H1 (cell line): ENCODE data around the gene SUSD6. TPM values are rescaled to one million over a fixed set of nuclear protein-coding genes. Genes with fewer than 3 reads are reported as not detected.

Experiments used
- CTCF ChIA-PET: fragments of 300-600 bp; sonication (Branson Sonifier 250); formaldehyde crosslinking; loops from one replicate; lab custom pipeline; 2021; ENCODE audit not compliant: partially characterized antibody; lab: Charles Lee
- POLR2A ChIA-PET: fragments of 300-600 bp; sonication (Branson Sonifier 250); formaldehyde crosslinking; loops from one replicate; lab custom pipeline; 2021; ENCODE audit warnings: inconsistent platforms; ENCODE audit not compliant: partially characterized antibody; lab: Charles Lee
- DNase-seq, 2 experiments: peaks; one replicate each; pipeline versions ENCODE4 v3.0.0 to v3.0.0-alpha.2; 2010 to 2022; ENCODE audit warnings: low spot score in 2 of 2, low read depth in 1 of 2, mixed read lengths in 1 of 2
- FAIRE-seq: peaks from 2 replicates; lab custom pipeline; 2011; peaks lifted over from hg19 to GRCh38; lab: Jason Lieb, UNC
- H2AFZ ChIP-seq: 2 replicates; pipeline ENCODE4 v1.8.1; 2012; ENCODE audit warnings: low read length, inconsistent platforms
- H2AK5ac ChIP-seq: 2 replicates; pipeline ENCODE4 v1.6.1; 2013; ENCODE audit warnings: low read depth, low read length
- H2BK120ac ChIP-seq: replicated peaks from 2 replicates; pipeline ENCODE3; 2013; ENCODE audit warnings: low read depth, low read length, inconsistent platforms
- H2BK12ac ChIP-seq: 2 replicates; pipeline ENCODE4 v1.6.1; 2013; ENCODE audit warnings: low read depth, low read length
- H2BK15ac ChIP-seq: 2 replicates; pipeline ENCODE4 v1.6.1; 2013; ENCODE audit warnings: low read length
- H2BK20ac ChIP-seq: 2 replicates; pipeline ENCODE4 v1.6.1; 2013; ENCODE audit warnings: low read length
- H2BK5ac ChIP-seq: 2 replicates; pipeline ENCODE4 v1.6.1; 2013; ENCODE audit warnings: low read depth, low read length
- H3K14ac ChIP-seq: 2 replicates; pipeline ENCODE4 v1.6.1; 2013; ENCODE audit warnings: inconsistent platforms; ENCODE audit not compliant: insufficient read length
- H3K18ac ChIP-seq: 2 replicates; pipeline ENCODE4 v1.6.1; 2013; ENCODE audit warnings: low read length; ENCODE audit errors: extremely low read depth
- H3K23ac ChIP-seq: 2 replicates; pipeline ENCODE4 v1.6.1; 2013; ENCODE audit warnings: inconsistent platforms; ENCODE audit not compliant: insufficient read length
- H3K23me2 ChIP-seq: 2 replicates; pipeline ENCODE4 v1.6.1; 2013; ENCODE audit warnings: low read depth, low read length
- H3K27ac ChIP-seq: 2 replicates; pipeline ENCODE4 v1.6.1; 2011; ENCODE audit warnings: low read depth, low read length, inconsistent platforms
- H3K27me3 ChIP-seq, 4 experiments: replicated peaks in 1 of 4; 1 replicate in 1 of 4; 2 replicates in 3 of 4; pipeline versions ENCODE4 v1.6.1 to v1.8.1; 2011 to 2013; ENCODE audit warnings: low read length in 3 of 4, mild to moderate bottlenecking in 3 of 4, inconsistent platforms in 2 of 4, mixed read lengths in 2 of 4, moderate library complexity in 1 of 4; ENCODE audit not compliant: control insufficient read depth in 3 of 4, insufficient read depth in 3 of 4; ENCODE audit errors: extremely low read depth in 1 of 4
- H3K36me3 ChIP-seq, 4 experiments: 2 replicates each; pipeline versions ENCODE4 v1.6.1 to v1.8.1; 2011 to 2013; ENCODE audit warnings: mild to moderate bottlenecking in 4 of 4, low read length in 3 of 4, moderate library complexity in 2 of 4, control low read depth in 1 of 4, inconsistent platforms in 1 of 4; ENCODE audit not compliant: insufficient read depth in 4 of 4, control insufficient read depth in 2 of 4
- H3K4ac ChIP-seq: replicated peaks from 2 replicates; pipeline ENCODE3; 2013; ENCODE audit warnings: low read length, low read depth, mixed read lengths, inconsistent platforms; ENCODE audit not compliant: insufficient read length
- H3K4me1 ChIP-seq, 4 experiments: replicated peaks in 1 of 4; 1 replicate in 1 of 4; 2 replicates in 3 of 4; pipeline versions ENCODE4 v1.6.1 to v1.8.1; 2011 to 2013; ENCODE audit warnings: low read length in 3 of 4, inconsistent platforms in 2 of 4, mixed read lengths in 1 of 4; ENCODE audit not compliant: insufficient read depth in 4 of 4, control insufficient read depth in 3 of 4
- H3K4me2 ChIP-seq, 2 experiments: 2 replicates each; pipeline versions ENCODE4 v1.6.1 to v1.8.1; 2011 to 2013; ENCODE audit warnings: low read depth in 2 of 2, low read length in 2 of 2, control low read depth in 1 of 2, inconsistent platforms in 1 of 2, mild to moderate bottlenecking in 1 of 2; ENCODE audit not compliant: insufficient read depth in 1 of 2
- H3K4me3 ChIP-seq, 4 experiments: fragments of 200-600, 300-600 bp in 1 of 4; sonication (generic), shearing (Covaris generic), sonication (Bioruptor Twin) in 1 of 4; 2 replicates each; pipeline versions ENCODE4 v1.5.1 to v1.8.1; 2011 to 2016; ENCODE audit warnings: low read length in 4 of 4, low read depth in 3 of 4, control low read depth in 2 of 4, inconsistent platforms in 2 of 4, mild to moderate bottlenecking in 2 of 4, mixed read lengths in 1 of 4, moderate library complexity in 1 of 4; ENCODE audit not compliant: insufficient read depth in 2 of 4; ENCODE audit errors: extremely low read depth in 1 of 4
- H3K56ac ChIP-seq: replicated peaks from 2 replicates; pipeline ENCODE3; 2013; ENCODE audit warnings: low read depth, mild to moderate bottlenecking, mixed read lengths, low read length, inconsistent platforms; ENCODE audit not compliant: insufficient read length
- H3K79me1 ChIP-seq: 2 replicates; pipeline ENCODE4 v1.6.1; 2013; ENCODE audit warnings: low read depth, low read length, control low read depth
- H3K79me2 ChIP-seq, 2 experiments: 2 replicates each; pipeline versions ENCODE4 v1.6.1 to v1.8.1; 2012 to 2013; ENCODE audit warnings: low read length in 2 of 2, mild to moderate bottlenecking in 2 of 2, inconsistent platforms in 1 of 2; ENCODE audit not compliant: insufficient read depth in 2 of 2, control insufficient read depth in 1 of 2
- H3K9ac ChIP-seq, 4 experiments: replicated peaks in 1 of 4; 1 replicate in 1 of 4; 2 replicates in 3 of 4; pipeline versions ENCODE4 v1.6.1 to v1.8.1; 2011 to 2013; ENCODE audit warnings: low read depth in 3 of 4, low read length in 3 of 4, control low read depth in 2 of 4, mild to moderate bottlenecking in 2 of 4, moderate library complexity in 2 of 4, inconsistent platforms in 1 of 4; ENCODE audit errors: extremely low read depth in 1 of 4
- H3K9me3 ChIP-seq, 2 experiments: 2 replicates each; pipeline versions ENCODE4 v1.6.1 to v1.8.1; 2012 to 2013; ENCODE audit warnings: mild to moderate bottlenecking in 2 of 2, moderate library complexity in 2 of 2, control low read depth in 1 of 2, inconsistent platforms in 1 of 2, low read depth in 1 of 2, low read length in 1 of 2, mixed read lengths in 1 of 2; ENCODE audit not compliant: insufficient read depth in 2 of 2
- H4K20me1 ChIP-seq, 2 experiments: replicated peaks in 1 of 2; 2 replicates each; pipeline versions ENCODE3 to v1.8.1; 2011 to 2013; ENCODE audit warnings: inconsistent platforms in 2 of 2, low read length in 2 of 2, mild to moderate bottlenecking in 1 of 2; ENCODE audit not compliant: insufficient read depth in 2 of 2, control insufficient read depth in 1 of 2
- H4K5ac ChIP-seq: 2 replicates; pipeline ENCODE4 v1.6.1; 2013; ENCODE audit warnings: low read length, low read depth, mixed read lengths, inconsistent platforms; ENCODE audit not compliant: insufficient read length
- H4K8ac ChIP-seq: 2 replicates; pipeline ENCODE4 v1.8.0; 2013; ENCODE audit warnings: mild to moderate bottlenecking, moderate library complexity, low read length, inconsistent platforms; ENCODE audit not compliant: insufficient read depth; ENCODE audit errors: extremely low read depth
- H4K91ac ChIP-seq: replicated peaks from 2 replicates; pipeline ENCODE3; 2013; ENCODE audit warnings: low read length, mixed read lengths, inconsistent platforms; ENCODE audit not compliant: insufficient read length
- WGBS, 2 experiments: shearing (Covaris generic) in 1 of 2; methylation state at CpG; one replicate each; pipeline versions ENCODE4 v1.1.6 to v1.1.7; 2013 to 2015; ENCODE audit warnings: low lambda C conversion rate in 2 of 2, mixed read lengths in 2 of 2, inconsistent platforms in 1 of 2, low coverage in 1 of 2, missing lambda C conversion rate in 1 of 2; ENCODE audit not compliant: insufficient replicate concordance in 2 of 2, insufficient coverage in 1 of 2, insufficient read length in 1 of 2; ENCODE audit errors: extremely low coverage in 1 of 2, missing lambda C conversion rate in 1 of 2; 5-methylcytosine and 5-hydroxymethylcytosine counted together
- polyA plus RNA-seq, 7 experiments: library from polyadenylated mRNA; depleted of rRNA in 3 of 7; stranded (reverse) in 5 of 7; unstranded in 2 of 7; fragments of >200 nt in 5 of 7; fragments of 200-250 nt in 2 of 7; gene quantifications; 1 replicate in 5 of 7; 2 replicates in 1 of 7; 4 replicates in 1 of 7; pipeline versions ENCODE4 v1.2.1 to v1.2.3, GENCODE V29; 2011 to 2013; ENCODE audit warnings: missing spikeins in 2 of 7, mixed read lengths in 2 of 7
- total RNA-seq: library from RNA; stranded (reverse); fragmentation: NEBNext Ultra II Directional; extraction: Animal tissue kit (Norgen Biotek cat#: 25700); gene quantifications from 2 replicates; pipeline ENCODE4 v1.2.1, GENCODE V29; 2021
- TF ChIP-seq, protein P1 (sequence below), 3 experiments: IDR thresholded peaks; 1 replicate in 2 of 3; 2 replicates in 1 of 3; pipeline versions ENCODE4 v1.5.1 to v1.6.1; 2011; ENCODE audit warnings: low read length in 3 of 3, mild to moderate bottlenecking in 3 of 3, inconsistent platforms in 2 of 3, low read depth in 1 of 3, moderate library complexity in 1 of 3; ENCODE audit not compliant: insufficient read depth in 1 of 3; ENCODE audit errors: control extremely low read depth in 1 of 3
- TF ChIP-seq, protein P2 (sequence below): IDR thresholded peaks from 2 replicates; pipeline ENCODE4 v1.6.1; 2012; ENCODE audit warnings: inconsistent platforms

Gene SUSD6
- total and polyA plus RNA-seq, 2 of the 8 experiments (the other 6 are each of a cell fraction or from before 2014, with no cell fraction given), result 3.0 to 3.8 TPM

DNA sequence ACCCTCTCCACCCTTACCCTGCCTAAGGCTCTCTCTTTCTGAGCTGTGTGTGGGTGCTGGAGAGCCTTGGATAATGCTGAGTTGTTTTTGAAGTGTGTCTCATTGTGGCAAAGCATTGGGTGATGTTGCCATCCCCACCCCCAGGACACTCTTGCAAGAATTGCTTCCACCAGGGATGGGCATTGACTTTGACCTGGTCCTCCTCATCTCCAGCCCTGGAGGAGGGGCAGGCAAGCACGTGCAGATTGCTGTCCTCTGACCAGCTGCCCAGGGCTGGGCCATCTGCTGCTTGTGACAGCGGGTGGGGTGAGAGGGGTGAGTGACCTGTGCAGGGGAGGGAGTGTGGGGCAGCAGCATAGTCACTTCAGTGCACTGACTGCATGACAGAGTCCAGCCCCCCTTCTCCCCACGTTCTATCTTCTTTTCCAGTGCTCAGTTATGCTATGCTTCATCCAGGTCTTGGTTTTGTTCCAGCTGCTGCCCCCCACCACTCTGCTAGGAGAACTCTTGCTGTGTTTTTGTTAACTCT is 26.2 kb downstream of the SUSD6 start:
- peak overlapping the region; percentile 68 for H3K18ac ChIP-seq
- H3K4me3 ChIP-seq, result peak overlapping the region in 1 of 4 experiments; percentile 21; a peak in 2 of 8 replicates
- H3K4ac ChIP-seq, result no peak overlapping the region
- H3K56ac ChIP-seq, result no peak overlapping the region
- ChIA-PET POLR2A (interaction anchor here (0.7 to 1.1 kb wide), 2 partner anchors 9 to 16 kb away, joined by 3 to 4 read pairs; no protein-coding TSS in a partner anchor), CTCF (interaction anchor here (0.6 to 3.7 kb wide), 12 partner anchors 11 to 1809 kb away, joined by 3 to 14 read pairs (median 3); partner anchors contain the start of gene CCDC177)
- no peak overlapping the region for H3K27ac ChIP-seq
- H3K4me1 ChIP-seq, result peaks cover 21 to 34% (median 27%) of the 10 kb centered on the region in 4 experiments
- peaks cover 3% of the 10 kb centered on the region; the same call in 1 of the 2 replicates for H3K79me1 ChIP-seq
- TF ChIP-seq, protein P1, sequence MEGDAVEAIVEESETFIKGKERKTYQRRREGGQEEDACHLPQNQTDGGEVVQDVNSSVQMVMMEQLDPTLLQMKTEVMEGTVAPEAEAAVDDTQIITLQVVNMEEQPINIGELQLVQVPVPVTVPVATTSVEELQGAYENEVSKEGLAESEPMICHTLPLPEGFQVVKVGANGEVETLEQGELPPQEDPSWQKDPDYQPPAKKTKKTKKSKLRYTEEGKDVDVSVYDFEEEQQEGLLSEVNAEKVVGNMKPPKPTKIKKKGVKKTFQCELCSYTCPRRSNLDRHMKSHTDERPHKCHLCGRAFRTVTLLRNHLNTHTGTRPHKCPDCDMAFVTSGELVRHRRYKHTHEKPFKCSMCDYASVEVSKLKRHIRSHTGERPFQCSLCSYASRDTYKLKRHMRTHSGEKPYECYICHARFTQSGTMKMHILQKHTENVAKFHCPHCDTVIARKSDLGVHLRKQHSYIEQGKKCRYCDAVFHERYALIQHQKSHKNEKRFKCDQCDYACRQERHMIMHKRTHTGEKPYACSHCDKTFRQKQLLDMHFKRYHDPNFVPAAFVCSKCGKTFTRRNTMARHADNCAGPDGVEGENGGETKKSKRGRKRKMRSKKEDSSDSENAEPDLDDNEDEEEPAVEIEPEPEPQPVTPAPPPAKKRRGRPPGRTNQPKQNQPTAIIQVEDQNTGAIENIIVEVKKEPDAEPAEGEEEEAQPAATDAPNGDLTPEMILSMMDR (IDR thresholded peaks at IDR 0.05; ENCODE audit: control extremely low read depth in 1 of 3, insufficient read depth in 1 of 3, low read depth in 1 of 3, low read length in 3 of 3), result no peak
- TF ChIP-seq, protein P2, sequence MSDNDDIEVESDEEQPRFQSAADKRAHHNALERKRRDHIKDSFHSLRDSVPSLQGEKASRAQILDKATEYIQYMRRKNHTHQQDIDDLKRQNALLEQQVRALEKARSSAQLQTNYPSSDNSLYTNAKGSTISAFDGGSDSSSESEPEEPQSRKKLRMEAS, result peak; percentile 77
- no peak overlapping the region for H4K8ac ChIP-seq
- H2BK20ac ChIP-seq, result peak overlapping the region; percentile 10
- H3K4me2 ChIP-seq, result peak overlapping the region; percentile 48 to 57
- H4K91ac ChIP-seq, result peak overlapping the region; percentile 63
- no peak overlapping the region for H4K5ac ChIP-seq
- no peak for FAIRE-seq
- peak overlapping the region; percentile 20 for H2BK120ac ChIP-seq
- H3K14ac ChIP-seq, result no peak overlapping the region
- H3K23me2 ChIP-seq, result no peaks in the 10 kb centered on the region
- H3K27me3 ChIP-seq, result no peaks in the 10 kb centered on the region
- no peak overlapping the region for H2AFZ ChIP-seq
- 12% methylated on average over 3 of the region's 3 CpGs; no CpG with 5 or more reads in 1 of the 2 experiments for WGBS, 2 experiments
- no peaks in the 10 kb centered on the region for H4K20me1 ChIP-seq
- H2BK5ac ChIP-seq, result peak overlapping the region; percentile 27; the same call in 1 of the 2 replicates
- DNase-seq, result no peak
- H2BK12ac ChIP-seq, result peak overlapping the region; percentile 56; the same call in 1 of the 2 replicates
- no peaks in the 10 kb centered on the region for H3K79me2 ChIP-seq
- H2BK15ac ChIP-seq, result peak overlapping the region; percentile 48; the same call in 1 of the 2 replicates
- peaks cover 5 to 14% of the 10 kb centered on the region in 2 experiments for H3K9me3 ChIP-seq
- peak overlapping the region; percentile 86; the same call in 1 of the 2 replicates for H2AK5ac ChIP-seq
- no peak overlapping the region for H3K9ac ChIP-seq
- H3K36me3 ChIP-seq, result peaks cover 0 to 1% (median 0%) of the 10 kb centered on the region in 4 experiments; a peak in 1 of 8 replicates
- H3K23ac ChIP-seq, result no peak overlapping the region
